Cerebellar cortex (tissue), 1 donor: Measurements from ENCODE around the gene PCNX2.
"Not testable (repeated sequence)": the region's sequence is repeated elsewhere in the genome, so short reads cannot be mapped to it uniquely, and the experiment has no call there.

Experiments
- DNase-seq: peaks from one replicate; pipeline ENCODE4 v3.0.0-alpha.2; 2015; ENCODE audit warnings: low spot score

The PCNX2 gene

DNA sequence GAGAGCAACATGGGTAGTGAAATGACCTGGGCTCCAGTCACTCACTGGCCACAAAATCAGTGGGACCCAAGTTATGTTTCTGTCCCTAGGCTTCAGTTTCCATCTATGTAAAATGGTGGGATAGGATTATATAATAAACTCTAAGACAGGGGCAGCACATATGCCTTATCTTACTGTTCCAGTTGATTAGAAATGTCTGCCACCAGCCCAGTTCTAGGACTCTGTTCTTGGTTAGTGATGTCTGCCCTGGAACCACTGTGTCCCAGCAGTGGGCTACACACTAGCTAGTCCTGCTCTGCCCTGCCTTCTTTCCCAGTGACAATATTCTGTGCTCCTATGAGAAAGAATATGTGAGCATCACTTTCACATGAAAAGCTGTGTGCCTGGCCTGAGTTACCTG lies 138.3 kb downstream of the PCNX2 start:
- no peak for DNase-seq

- no peak for DNase-seq
These were observed 143.7 kb downstream of the PCNX2 start for GRCh38 chr1:233151861-233152260.

DNA sequence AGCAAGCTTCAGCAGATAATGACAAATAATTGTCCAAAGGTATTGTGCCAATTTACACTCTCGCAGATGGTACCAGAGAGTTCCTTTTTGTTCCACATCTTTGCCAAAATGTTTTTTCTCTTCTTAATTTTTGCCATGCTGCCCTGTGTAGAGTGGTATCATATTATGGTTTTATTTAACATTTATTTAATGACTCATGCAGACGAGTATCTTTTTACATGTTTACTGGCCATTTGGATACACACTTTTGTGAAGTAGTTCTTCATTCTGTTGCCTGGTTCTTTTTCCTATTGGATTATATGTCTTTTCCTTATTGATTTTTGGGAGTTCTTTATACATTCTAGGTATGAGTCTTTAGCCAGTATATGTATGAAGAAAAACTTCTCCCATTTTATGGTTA lies 151.1 kb downstream of the PCNX2 start:
- DNase-seq, result no peak

DNA sequence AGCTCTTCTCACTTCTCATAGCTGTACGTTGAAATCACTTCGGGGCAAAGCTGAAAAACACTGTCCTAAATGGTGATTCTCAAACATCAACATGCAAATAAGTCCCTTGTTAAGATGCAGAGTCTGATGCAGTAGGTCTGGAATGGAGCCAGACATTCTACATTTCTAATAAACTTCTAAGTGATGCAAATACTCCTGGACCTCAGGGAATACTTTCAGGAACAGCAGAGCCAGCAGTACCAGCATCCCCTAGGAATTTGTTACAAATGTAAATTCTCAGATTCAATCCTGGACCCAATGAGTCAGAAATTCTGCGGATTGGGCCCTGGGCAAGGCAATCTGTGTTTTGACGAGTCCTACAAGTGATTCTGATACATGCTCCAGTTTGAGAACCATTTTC lies 152.3 kb downstream of the PCNX2 start:
- DNase-seq, result no peak

GRCh38 chr1:233140974-233141373 lies 154.6 kb downstream of the PCNX2 start:
- no peak for DNase-seq

- DNase-seq, result no peak
These were observed 155.0 kb downstream of the PCNX2 start for GRCh38 chr1:233140499-233140898.

DNA sequence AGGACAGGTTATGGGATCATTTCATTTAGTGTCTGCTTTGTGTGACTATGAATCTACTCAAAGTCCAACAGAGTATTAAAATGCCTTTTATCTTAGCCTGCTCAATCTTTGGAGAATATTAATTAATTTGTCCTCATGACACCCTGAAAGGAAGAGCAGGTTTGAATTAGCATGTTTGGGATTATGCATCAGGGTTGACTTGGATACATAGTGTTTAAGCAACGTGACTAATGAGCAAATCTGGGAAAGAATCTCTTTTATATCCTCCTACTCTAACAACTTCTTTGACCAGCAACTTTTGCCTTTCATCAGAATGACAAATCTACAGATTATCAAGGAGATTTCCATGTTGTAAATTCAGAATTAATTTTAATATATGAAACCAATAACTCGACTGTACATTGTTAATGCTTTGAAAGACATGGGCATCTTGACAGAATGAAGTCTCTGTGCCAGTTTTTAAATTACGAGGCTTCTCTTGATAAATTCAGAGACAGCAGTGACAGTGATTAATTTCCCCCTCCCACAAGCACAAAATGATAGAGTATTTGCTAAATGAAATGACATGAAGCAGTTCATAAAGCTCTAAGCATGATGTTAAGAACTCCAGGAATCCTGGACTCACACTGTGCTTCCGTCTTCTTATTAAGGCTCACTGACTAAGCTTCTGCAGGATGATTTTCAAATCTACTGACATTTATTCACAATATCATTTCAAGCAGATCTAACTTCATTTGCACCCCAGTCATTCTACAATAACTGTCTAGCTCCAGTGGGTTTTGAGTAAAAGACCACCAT lies 156.5 kb downstream of the PCNX2 start:
- no peak for DNase-seq

DNA sequence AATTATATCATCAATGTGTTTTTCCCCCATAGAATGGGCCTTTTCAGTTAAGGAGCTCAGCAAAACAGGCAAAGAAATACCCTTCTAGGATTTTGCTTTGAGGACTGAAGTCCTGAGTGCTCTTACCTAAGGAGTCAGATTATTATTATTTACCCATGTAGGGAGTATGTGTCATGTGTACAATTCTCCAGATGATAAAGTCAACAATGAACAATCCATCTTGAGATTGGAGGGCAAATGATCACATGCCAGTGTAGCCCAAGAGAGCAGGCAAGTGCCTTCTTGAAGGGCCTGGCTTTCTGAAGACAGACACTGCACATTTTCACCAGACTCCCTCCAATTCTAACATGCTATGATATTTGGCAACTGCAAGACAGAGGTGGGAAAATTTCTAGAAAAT lies 159.7 kb downstream of the PCNX2 start:
- no peak for DNase-seq

GRCh38 chr1:233132445-233132844 lies 163.1 kb downstream of the PCNX2 start:
- no peak for DNase-seq

DNA sequence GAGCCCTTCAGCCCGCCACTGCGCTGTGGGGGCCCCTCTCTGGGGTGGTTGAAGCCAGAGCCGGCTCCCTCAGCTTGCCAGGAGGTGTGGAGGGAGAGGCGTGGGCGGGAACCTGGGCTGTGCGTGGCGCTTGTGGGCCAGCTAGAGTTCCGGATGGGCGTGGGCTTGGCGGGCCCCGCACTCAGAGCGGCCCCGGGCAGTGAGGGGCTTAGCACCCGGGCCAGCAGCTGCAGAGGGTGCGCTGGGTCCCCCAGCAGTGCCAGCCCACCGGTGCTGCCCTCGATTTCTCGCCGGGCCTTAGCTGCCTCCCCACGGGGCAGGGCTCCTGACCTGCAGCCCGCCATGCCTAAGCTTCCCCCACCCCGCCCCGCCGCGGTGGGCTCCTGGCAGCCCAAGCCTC lies 166.5 kb downstream of the PCNX2 start:
- not testable (repeated sequence) for DNase-seq

GRCh38 chr1:233127157-233127556 lies 168.4 kb downstream of the PCNX2 start:
- DNase-seq, result no peak

- no peak for DNase-seq
These were observed 172.7 kb downstream of the PCNX2 start for GRCh38 chr1:233122779-233123178.

DNA sequence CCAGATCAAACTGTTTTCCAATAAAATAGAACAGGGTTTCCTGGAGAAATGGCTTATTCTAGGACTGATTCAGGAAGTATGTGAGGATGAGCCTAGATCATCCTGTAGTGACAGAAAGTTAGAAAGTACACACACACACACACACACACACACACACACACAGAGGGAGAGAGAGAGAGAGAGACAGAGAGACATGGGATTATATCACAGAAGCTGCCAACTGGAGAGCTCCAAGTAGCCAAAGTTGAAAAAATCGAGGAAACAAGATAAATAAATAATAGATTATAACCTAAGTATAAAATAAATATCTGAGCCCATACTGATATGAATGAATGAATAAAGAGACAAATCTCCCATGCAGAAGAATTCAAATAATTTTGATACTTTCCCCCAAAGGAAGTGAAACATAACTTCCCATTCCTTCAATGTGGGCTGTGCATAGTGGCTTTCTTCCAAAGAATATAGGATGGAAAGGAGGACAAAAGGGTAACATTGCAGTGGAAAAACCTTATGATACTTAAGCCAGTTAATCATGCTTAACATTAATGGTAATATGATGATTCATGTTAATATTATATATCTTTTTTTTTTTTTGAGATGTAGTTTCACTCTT lies 173.5 kb downstream of the PCNX2 start:
- no peak for DNase-seq

- no peak for DNase-seq
These were observed 180.7 kb downstream of the PCNX2 start for GRCh38 chr1:233114860-233115259.

GRCh38 chr1:233114159-233114558 lies 181.4 kb downstream of the PCNX2 start:
- no peak for DNase-seq

GRCh38 chr1:233113009-233113879 lies 182.3 kb downstream of the PCNX2 start:
- DNase-seq, result peak; percentile 72

GRCh38 chr1:233112186-233113008 lies 183.1 kb downstream of the PCNX2 start:
- DNase-seq, result no peak

DNA sequence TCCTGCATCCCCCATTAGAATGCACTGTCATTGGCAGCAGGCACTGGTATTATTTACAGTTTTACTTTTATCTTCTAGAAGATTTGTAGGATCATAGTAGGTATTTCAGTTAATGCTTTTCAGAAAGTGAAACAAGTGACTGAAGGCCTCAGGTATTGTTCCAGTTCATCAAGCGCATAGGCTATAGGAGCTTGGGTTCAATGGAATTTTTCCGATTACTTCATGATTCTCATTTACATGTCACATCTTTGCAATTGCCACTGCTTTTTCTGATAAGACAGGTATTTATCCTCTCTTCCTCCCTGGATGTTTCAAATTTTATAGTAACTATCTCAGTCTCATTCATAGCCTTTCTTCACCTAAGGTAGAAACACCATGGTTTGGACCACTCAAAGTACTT lies 183.8 kb downstream of the PCNX2 start:
- no peak for DNase-seq

- DNase-seq, result no peak
These were observed 186.4 kb downstream of the PCNX2 start for GRCh38 chr1:233109096-233109495.

- not testable (repeated sequence) for DNase-seq
These were observed 187.8 kb downstream of the PCNX2 start for GRCh38 chr1:233107716-233108130.

GRCh38 chr1:233107130-233107660 lies 188.3 kb downstream of the PCNX2 start:
- no peak for DNase-seq

- no peak for DNase-seq
These were observed 190.3 kb downstream of the PCNX2 start for GRCh38 chr1:233105225-233105624.
